GM21723 (cell line): ENCODE measurements around the gene SIGLEC14.
"Not testable (repeated sequence)": the region's sequence is repeated elsewhere in the genome, so short reads cannot be mapped to it uniquely, and the experiment has no call there.

Experiments
- ATAC-seq: cut with Tn5 transposase; IDR thresholded peaks from one replicate; pipeline ENCODE4 v1.9.1; 2021; ENCODE audit warnings: mild to moderate bottlenecking, moderate library complexity; ENCODE audit not compliant: unreplicated experiment

The SIGLEC14 gene

DNA sequence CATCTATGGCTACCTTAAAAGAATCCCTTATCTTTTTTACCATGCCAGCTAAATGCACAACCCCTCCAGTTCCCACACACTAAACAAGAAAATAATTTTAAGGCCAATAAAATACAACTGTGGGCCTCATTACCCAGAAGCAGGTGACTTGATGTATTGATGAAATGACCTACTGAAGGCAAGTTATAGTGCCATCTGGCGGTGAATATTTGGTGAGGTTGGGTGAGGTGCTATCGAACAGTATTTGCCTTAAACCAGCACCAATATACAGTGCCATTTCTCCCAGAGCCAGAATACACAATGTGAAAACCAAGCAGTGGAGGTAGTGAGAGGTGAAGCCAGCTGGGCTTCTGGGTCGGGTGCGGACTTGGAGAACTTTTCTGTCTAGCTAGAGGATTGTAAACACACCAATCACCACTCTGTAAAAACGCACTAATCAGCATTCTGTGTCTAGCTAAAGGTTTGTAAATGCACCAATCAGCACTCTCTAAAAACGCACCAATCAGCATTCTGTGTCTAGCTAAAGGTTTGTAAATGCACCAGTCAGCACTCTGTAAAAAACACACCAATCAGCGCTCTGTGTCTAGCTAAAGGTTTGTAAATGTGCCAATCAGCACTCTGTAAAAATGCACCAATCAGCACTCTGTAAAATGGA is 29.4 kb upstream of the SIGLEC14 start:
- ATAC-seq: not testable (repeated sequence)

DNA sequence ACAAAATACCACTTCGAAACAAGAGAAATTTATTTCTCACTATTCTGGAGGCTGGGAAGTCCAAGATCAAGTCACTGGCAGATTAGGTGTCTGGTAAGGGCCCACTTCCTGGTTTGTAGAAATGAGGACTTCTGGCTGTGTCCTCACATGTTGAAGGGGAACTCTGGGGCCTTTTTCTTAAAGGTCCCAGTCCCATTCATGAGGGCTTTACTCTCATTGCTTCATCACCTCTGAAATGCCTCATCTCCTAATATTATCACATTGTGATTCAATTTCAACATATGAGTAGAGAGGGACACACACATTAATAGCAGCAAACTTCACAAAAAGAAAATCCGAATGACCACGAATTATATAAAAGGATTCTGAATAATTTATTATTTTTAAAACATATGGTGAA is 21.6 kb upstream of the SIGLEC14 start:
- no peak for ATAC-seq

DNA sequence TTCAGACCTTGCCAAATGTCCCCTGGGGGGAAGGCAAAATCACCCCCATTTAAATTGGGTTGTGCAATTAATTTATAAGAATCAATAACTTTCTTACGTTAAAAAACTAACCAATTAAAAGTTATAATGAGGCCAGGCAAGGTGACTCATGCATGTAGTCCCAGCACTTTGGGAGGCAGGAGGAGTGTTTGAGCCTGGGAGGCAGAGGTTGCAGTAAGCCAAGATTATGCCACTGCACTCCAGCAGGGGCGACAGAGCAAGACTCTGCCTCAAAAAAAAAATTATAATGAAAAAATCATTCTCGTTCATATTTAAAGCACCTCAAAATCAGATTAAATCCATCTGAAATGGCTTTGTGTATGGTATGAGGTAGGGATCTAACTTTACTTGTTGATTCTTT is 18.4 kb upstream of the SIGLEC14 start:
- no peak for ATAC-seq

DNA sequence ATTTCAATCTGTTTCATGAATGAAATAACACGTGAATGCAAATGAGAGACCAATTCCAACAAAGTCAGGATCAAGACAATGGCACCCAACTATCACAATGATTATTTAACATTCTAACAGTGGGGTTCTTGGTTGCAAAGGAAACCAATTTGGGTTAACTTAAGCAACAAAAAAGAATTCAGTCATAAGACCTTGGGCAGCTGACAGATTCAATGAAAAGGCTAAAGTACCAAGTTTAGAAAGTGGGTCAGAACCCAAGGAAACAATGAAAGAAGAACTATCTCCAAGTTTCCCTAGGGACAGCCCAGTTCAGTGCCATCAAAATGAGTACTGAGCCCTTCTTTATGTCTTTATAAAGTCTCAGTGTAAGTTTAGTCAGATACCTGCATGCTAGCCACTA is 17.5 kb upstream of the SIGLEC14 start:
- ATAC-seq: no peak

DNA sequence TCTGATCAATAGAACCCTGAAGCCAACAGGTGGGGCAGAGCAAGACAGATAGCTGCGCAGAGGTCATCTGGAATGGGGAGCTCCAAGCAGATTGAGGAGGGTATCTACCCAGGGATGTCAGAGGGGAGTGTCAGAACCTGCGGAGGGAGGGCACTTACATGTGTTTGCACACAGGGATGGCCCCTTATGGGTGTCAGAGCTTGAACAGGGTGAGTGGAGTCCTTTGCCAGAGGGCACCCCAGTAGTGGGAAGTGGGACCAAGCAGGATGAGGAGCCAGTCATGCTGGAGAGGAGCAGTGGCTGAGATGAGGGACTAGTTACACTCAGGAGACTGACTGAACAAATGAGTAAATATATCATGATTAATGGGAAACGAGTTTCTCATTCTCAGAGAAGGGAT is 17.0 kb upstream of the SIGLEC14 start:
- no peak for ATAC-seq

DNA sequence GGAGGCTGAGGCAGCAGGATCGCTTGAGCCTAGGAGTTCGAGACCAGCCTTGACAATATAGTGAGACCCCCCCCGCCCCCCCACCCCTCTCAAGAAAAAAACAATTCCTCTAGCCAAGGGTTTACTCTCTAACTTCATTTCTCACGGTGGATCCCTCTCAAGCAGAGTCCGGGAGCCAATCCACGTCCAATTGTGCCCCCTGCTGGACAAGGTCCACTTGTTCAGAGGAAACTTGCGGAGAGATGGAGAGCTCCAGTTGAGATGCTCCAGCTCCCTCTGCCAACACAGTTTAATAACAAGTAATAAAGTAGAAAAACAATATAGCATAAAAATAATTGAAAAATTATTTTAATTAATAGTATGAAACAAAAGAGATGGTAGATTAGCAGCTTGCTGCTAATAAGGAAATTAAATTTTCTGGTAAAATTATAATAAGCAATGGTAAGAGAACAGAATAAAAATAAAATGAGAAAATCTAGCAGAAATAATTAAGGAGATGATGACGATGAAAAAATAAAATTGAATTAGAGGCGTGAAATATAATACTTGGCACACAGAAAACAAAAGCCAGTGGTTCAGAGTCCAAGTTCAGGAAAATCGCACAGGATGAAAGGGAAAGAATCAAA is 14.5 kb upstream of the SIGLEC14 start:
- no peak for ATAC-seq

DNA sequence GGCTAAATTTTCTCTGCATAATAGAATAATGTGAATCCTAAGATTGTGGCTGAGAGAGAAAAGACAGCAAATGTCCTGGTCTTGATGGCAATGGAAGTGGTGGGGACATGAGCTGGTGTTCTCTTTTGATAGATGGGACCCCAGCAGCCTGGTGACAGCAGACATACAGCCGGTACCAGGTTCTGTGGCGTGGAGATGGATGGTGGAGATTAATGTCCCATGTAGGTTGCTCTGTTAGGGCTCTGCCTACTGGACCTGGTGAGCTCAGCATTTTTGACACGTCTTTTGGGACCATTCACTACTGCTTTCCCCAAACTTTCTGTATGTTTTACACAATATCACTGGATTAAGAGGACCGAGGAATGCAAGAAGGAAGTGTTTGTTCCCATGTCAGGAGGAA is 8.2 kb upstream of the SIGLEC14 start:
- no peak for ATAC-seq

DNA sequence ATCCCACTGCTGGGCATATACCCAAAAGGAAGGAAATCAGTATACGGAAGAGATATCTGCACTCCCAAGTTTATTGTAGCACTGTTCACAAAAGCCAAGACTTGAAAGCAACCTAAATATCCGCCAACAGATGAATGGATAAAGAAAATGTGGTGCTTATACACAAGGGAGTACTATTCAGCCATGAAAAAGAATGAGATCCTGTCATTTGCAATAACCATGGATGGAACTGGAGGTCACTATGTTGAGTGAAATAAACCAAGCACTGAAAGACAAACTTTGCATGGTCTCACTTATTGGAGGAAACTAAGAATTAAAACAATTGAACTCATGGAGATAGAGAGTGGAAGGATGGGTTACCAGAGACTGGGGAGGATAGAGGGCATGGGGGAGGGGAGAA is 6.5 kb upstream of the SIGLEC14 start:
- no peak for ATAC-seq

DNA sequence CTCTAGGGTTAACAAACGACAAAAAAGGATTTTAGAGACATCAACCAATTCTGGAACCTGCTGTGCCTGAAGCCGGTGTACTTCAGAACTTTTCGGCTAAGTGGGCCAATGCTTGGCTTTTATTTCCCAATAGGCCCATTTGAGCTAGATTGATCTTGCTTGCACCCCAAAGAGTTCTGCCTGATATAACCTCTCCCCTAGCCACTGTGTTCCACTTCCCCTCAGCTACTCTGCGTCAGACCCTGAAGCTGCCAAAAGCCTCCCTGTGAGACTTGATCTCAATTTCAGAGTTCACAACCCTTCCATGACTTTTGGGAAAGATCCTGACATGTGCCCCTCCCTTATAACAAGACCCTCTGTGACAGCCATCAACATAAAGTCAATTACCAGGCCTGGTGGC is 5.6 kb upstream of the SIGLEC14 start:
- no peak for ATAC-seq

DNA sequence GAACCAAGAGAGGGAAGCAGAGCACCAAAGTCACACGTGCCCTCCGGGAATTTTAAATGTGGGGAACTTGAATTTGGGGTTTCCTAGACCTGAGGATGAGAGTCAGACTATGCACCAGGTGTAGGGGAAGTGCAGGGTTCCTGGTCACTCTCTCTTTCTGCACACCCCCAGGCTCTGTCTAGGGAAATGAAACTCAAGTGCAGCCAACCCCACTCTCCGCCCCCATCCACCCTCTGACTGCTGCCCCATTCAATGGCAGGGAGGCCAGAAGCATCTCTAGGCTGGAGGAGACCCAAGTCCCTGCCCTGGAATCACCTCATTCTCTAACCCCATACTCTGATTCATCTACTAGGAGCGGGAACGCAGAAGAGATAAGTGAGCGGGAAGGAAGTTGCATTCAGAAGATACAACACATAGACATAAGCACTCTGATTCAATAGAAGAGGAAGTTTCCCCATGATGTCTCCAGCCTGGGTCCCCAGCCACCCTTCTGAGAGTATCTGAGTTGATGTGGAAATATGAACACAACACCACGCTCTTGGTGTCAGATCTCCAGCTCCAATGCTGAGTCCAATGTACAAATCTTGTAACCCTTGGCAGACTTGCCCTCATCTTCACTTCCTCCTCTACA is 4.7 kb upstream of the SIGLEC14 start:
- no peak for ATAC-seq

DNA sequence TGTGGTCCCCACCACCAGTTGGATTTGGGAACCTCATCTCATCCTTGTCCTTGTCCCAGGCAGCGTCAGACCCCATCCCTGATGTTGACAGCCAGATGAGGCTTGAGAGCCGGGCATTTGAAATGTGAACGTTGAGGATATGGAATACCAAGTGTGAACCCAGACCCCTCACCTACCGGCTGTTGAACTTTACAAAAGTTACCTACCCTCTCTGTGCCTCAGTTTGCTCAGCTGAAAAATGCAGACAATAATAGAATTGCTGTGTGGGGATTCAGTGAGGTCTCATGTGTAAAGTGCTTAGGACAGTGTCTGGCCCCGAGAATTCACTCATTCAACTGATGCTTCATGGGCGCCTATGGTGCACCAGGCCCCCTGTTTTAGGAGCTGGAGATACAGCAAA is 693 bp upstream of the SIGLEC14 start:
- ATAC-seq: no peak

DNA sequence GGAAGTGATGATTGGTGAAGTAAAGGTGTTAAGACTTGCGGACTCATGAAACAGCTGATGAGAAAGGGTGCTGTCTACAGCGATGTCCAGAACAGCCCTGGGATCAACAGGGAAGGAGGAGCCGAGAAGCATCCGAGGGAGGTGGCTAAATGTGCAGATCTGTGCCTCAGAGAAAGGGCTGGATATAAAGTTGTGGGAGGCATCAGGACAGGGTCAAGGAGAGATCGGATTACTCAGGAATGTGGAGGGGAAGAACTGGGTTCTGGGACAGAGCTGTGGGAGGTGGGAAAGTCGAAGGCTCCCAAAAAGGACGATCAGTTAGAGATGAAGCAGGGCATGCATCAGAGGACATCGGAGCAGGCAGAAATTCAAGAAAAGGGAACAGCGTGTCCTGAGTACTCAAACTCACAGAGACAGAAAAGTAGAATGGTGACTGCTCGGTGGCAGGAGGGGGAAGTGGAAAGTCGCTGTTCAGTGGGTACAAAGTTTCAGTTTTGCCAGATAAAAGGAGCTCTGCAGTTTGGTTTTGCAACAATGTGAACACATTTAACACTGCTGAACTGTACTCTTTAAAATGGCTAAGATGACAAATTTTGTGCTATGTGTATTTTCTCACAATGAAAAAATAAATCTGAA is 1.9 kb downstream of the SIGLEC14 start:
- ATAC-seq: no peak

DNA sequence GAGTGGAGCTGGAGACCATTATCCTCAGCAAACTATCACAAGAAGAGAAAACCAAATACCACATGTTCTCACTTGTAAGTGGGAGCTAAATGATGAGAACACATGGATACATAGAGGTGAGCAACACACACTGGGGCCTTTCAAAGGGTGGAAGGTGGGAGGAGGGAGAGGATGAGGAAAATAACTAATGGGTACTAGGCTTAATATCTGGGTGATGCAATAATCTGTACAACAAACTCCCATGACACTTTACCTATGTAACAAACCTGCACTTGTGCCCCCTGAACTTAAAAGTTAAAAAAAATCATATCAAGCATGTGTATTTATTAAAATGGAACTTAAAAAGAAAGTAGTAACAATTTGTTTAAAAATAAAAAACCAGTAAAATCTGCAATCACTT is 5.0 kb downstream of the SIGLEC14 start:
- no peak for ATAC-seq

DNA sequence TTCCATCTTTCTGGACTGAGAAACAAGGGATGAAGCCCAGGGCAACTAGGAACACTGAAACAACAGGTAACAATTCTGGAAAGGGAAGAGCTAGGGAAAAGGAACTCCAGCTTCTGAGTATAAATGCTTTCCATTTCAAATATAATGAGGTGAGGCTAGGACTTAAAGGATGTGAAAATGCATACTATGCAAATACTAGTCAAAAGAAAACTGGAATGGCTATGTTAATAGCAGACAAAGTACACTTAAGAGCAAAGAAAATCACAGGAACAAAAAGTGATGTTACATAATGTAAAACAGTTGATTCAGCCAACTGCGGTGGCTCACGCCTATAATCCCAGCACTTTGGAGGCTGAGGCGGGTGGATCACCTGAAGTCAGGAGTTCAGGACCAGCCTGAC is 6.2 kb downstream of the SIGLEC14 start:
- ATAC-seq: no peak

DNA sequence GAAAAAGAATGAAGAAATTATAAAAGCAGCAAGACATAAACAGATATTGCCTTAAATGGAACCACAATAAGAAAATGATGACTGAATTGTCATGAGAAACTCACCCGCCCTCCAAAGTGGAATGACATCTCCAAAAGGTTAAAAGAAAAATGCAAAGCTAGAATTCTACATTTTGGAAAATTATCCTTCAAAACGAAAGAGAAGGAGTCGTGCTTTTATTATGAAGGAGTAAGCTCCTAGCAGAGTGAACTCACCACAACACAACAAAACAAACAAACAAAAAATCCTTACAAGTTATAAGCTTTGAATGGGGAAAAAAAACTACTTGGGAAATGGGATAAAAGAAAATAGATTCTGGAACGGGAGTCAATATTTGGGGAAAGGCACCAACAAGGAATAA is 6.7 kb downstream of the SIGLEC14 start:
- no peak for ATAC-seq

DNA sequence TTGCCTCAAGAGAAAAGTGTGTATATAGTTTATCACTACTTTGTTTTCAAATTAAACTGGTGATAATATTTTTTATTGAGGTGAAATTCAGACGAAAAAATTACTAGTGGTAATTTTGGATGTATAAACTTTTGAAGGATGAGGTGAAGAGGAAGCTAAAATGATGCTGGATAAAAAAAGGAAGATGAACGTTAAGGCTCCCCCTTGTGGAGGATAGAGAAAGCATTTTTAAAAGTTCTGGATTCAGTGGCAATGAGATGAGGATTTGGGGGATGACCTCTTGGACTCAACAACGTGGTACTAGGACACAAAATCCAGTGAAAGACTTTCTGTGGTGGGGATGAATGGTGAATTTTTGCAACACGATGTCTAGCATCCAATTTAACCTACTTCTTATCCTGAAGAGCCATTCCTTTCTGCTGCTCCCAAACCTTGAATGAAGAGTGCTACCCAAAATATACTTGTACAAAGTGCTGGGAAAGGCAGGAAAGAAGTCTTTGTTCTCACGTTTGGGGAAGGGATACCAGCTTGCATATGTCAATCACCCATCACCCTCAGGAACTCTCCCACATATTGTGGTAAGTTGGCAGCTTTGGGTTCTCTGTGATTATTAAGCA is 9.2 kb downstream of the SIGLEC14 start:
- ATAC-seq: no peak

DNA sequence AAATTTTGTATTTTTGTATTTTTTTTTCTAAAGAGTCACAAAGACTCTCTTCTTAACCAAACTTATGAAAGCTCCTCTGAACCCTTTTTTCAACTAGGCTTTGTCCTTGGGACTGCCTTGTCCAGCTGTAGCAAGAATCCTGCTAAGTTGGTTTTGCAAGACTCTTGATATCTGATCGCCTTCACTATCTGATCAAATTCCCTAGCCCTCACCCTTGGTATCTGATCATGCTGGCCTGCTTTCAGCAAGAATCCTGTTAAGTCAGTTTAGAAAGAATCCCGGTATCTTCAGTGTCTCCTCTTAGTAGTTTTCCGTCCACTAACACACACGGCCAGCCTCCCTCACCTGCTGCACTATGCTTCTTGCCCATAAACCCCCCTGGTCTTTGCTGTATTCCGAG is 14.5 kb downstream of the SIGLEC14 start:
- ATAC-seq: no peak

DNA sequence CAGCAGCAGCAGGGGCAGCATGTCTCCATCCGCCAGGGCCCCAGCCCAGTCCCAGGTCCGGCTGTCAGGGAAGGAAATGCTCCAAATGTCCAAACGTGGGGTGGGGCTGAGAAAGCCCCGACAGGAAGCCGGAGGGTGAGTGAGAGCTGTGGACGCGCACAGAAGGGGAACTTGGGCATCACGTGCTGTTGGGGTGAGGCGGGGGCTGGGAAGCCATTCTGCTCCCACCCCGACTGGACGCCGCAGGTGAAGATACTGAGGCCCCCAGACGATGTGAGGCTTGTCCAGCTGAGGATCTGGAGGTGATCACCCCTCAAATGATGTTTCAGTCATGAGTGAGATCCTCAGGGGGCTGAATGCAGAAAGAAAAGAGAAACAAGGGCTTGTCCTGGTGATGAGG is 16.3 kb downstream of the SIGLEC14 start, which contains the start of gene SIGLEC5:
SIGLEC5 (minus strand) TSS at position 87 of the 400 bp plus-strand sequence; CDS start at position 21, 66 bp downstream.
- ATAC-seq: not testable (repeated sequence)

DNA sequence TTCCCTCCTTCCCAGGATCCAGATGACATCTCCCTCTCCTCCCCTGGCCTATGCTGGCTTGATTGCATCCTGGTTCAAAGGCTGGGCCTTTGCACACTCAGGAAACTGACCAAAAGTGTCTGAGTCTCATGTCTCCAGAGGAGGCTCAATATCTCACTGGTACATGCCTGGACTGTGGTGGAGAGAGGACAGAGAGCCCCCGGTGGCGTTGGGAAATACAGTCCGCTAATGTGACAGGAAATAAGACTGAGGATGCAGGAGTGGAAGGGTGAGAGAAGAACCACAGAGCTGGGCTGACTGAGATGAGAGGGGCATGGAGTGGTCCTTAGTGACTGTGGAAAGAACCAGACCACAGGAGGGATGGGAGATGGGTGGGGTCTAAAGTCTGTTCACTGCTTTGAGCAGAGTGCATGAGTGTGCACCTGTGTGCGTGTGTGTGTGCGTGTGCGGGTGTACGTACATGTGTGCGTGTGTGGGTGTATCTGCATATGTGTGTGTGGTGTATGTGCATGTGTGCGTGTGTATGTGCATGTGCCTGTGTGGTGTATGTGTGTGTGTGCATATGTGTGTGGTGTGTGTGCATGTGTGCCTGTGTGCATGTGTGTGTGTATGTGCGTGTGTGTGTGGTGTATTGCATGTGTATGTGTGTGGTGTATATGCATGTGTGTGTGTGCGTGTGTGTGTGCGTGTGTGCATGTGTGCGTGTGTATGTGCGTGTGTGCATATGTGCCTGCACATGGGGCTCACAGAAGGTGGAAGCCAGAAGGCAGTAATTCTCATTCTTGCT is 18.3 kb downstream of the SIGLEC14 start:
- ATAC-seq: no peak

DNA sequence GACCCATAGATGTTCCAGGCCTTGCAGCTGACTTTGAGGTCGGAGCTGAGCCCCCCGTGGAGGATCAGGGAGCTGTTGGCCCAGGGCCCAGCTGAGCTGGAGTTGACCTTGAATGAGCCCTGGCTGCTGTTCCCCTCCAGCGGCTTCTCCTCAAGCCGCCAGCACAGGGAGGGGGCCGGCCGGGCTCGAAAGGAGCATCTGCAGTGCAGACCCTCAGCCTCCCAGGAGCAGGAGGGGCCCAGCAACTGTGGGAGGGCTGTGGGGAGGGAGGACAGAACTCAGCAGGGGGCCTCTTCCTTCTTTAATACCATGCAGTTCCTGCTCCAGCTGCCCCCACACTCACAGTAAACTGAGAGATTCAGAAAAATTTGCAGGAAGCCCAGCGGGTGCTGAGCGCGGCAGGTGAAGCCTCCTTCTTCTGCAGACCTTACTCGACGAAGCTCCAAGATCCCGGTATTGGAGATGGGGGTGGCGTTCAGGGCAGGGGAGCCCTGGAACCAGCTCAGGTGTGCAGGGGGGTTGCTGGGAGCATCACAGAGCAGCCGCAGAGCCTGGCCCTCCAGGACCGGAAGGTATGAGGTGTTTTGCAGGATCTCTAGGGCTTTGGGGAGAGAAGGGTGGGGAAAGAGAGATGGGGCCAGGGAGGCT is 19.0 kb downstream of the SIGLEC14 start:
- ATAC-seq: no peak
